Measurements from ENCODE around the gene SPAG4.

DNA sequence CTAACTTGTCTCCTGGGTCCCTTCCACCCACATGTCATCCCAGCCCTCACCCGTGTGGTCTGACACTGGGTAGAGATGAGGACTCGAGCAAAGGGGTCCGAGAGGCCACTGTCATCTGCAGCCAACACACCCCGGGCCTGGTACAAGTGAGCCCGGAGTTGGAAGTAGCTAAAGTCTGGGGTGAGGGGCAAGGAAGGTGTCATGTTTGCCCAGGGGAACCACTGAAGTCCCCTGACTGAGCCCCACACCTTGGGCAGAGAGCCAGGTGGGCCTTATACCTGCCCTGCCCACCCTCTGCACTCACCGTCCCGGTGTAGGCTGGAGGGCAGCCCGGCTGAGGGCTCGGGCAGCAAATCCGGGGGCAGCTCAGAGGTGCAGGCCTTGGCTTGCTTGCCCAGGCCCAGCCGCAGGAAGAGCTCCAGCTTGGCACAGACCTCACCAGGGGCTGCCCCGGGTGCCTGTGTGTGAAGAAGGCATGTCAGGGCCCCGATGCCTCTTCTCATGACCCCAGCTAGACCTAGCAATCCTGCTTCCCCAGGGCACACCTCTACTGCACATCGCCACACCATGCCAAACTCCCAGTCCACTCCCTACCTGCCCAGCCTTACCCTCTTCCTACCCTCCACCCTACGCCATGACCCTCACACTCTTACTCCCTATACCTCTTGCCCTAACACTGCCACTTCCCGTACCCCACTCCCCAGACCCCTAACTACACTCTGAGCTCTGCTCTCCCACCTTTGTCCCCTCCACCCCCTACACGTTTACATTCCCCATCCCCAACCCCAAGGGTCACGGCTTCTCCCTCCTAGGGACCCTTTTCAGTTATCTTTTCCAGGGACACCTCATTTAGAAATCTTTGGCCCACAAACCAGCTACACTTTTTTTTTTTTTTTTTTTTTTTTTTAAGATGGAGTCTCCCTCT is 31.7 kb upstream of the SPAG4 start:
- TF ChIP-seq POLR2A (IDR thresholded peaks at IDR 0.05) (no peak), CTCF (IDR thresholded peaks at IDR 0.05) (no peak)
